ENCODE results near the gene TTC24. TPM values are rescaled to one million over a fixed set of nuclear protein-coding genes. Genes with fewer than 3 reads are reported as not detected.

TTC24 gene
- polyA plus RNA-seq, 1 of the 3 experiments (the other 2 are of a cell fraction) = not detected

- H3K9ac ChIP-seq = no peak overlapping the region
- TF ChIP-seq IRF3 (IDR thresholded peaks at IDR 0.05; ENCODE audit: low read depth, low read length) (no peak), SMC3 (IDR thresholded peaks at IDR 0.05; ENCODE audit: low read depth, low read length) (no peak), FOXM1 (IDR thresholded peaks at IDR 0.05; ENCODE audit: low read depth) (no peak), MAX (IDR thresholded peaks at IDR 0.05; ENCODE audit: low read depth) (no peak), RCOR1 (IDR thresholded peaks at IDR 0.05; ENCODE audit: low read length) (no peak), CHD2 (IDR thresholded peaks at IDR 0.05; ENCODE audit: low read length, partially characterized antibody) (no peak), POLR2AphosphoS5 (IDR thresholded peaks at IDR 0.05; ENCODE audit: low read depth, low read length) (no peak), TEAD4 (IDR thresholded peaks at IDR 0.05; ENCODE audit: borderline replicate concordance, insufficient read depth) (no peak), YY1 (IDR thresholded peaks at IDR 0.05; ENCODE audit: low read depth) (no peak), USF2 (IDR thresholded peaks at IDR 0.05; ENCODE audit: borderline replicate concordance, low read depth, low read length) (no peak), USF1 (IDR thresholded peaks at IDR 0.05; ENCODE audit: borderline replicate concordance, low read depth) (no peak), EP300 (IDR thresholded peaks at IDR 0.05; ENCODE audit: borderline replicate concordance in 1 of 2, low read depth in 1 of 2, low read length in 1 of 2) (no peak), RFX5 (IDR thresholded peaks at IDR 0.05; ENCODE audit: low read length) (no peak)
- TF ChIP-seq, protein P1, sequence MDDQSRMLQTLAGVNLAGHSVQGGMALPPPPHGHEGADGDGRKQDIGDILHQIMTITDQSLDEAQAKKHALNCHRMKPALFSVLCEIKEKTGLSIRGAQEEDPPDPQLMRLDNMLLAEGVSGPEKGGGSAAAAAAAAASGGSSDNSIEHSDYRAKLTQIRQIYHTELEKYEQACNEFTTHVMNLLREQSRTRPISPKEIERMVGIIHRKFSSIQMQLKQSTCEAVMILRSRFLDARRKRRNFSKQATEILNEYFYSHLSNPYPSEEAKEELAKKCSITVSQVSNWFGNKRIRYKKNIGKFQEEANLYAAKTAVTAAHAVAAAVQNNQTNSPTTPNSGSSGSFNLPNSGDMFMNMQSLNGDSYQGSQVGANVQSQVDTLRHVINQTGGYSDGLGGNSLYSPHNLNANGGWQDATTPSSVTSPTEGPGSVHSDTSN (IDR thresholded peaks at IDR 0.05) = no peak
- ChIA-PET CTCF (no interaction called here), POLR2A (no interaction called here)
- no peaks in the 10 kb centered on the region for H3K79me2 ChIP-seq (ENCODE audit: insufficient read depth)
- H3K27me3 ChIP-seq (ENCODE audit: insufficient read depth) = no peaks in the 10 kb centered on the region
- H2AFZ ChIP-seq (ENCODE audit: low read depth) = no peak overlapping the region
- 60% methylated on average over 7 of the region's 7 CpGs for WGBS (ENCODE audit: low lambda C conversion rate)
- no peaks in the 10 kb centered on the region for H3K9me2 ChIP-seq
- H3K4me1 ChIP-seq (ENCODE audit: control insufficient read depth in 1 of 2, insufficient read depth in 2 of 2, low read depth in 1 of 2, low read length in 1 of 2) = no peaks in the 10 kb centered on the region; a peak in 1 of 4 replicates
- H3F3A ChIP-seq (replicated peaks; ENCODE audit: insufficient read depth) = no peaks in the 10 kb centered on the region
- no peaks in the 10 kb centered on the region for H3K36me3 ChIP-seq (replicated peaks in 1 of 2; ENCODE audit: control insufficient read depth in 1 of 2, insufficient read depth in 2 of 2, low read length in 1 of 2)
- H3K4me3 ChIP-seq (ENCODE audit: low read depth in 2 of 2, low read length in 1 of 2) = no peak overlapping the region
- H3K4me2 ChIP-seq = no peak overlapping the region
- no peak for DNase-seq
- H3K27ac ChIP-seq (ENCODE audit: low read depth in 2 of 2, low read length in 1 of 2) = no peak overlapping the region
- H3K9me3 ChIP-seq = no peaks in the 10 kb centered on the region
- no peaks in the 10 kb centered on the region for H4K20me1 ChIP-seq (ENCODE audit: insufficient read depth)
These were observed 1.5 kb upstream of the TTC24 start for GRCh38 chr1:156578055-156578454.

Data from SK-N-SH (cell line).